ENCODE results near the gene CRACR2B. TPM values are rescaled to one million over a fixed set of nuclear protein-coding genes. Genes with fewer than 3 reads are reported as not detected.

The CRACR2B gene
- total RNA-seq, 3 donors from 2014 or later = 14.7 to 152 (median 86.2) TPM

- Histone ChIP-seq H3K4me1 (peaks cover 12 to 32% of the 10 kb centered on the region in 2 donors), H3K36me3 (peaks cover 9% of the 10 kb centered on the region), H3K4me3 (peak overlapping the region; percentile 82 to 100 (median 94)), H3K27ac (peak overlapping the region; percentile 98 to 100), H3K27me3 (no peaks in the 10 kb centered on the region), H3K9me3 (no peaks in the 10 kb centered on the region)
- DNase-seq (ENCODE audit: low spot score in 2 of 2) = peak; percentile 87 to 91
- TF ChIP-seq POLR2AphosphoS5 (IDR thresholded peaks at IDR 0.05) (no peak), POLR2A (IDR thresholded peaks at IDR 0.05) (no peak)
- TF ChIP-seq, protein P1, sequence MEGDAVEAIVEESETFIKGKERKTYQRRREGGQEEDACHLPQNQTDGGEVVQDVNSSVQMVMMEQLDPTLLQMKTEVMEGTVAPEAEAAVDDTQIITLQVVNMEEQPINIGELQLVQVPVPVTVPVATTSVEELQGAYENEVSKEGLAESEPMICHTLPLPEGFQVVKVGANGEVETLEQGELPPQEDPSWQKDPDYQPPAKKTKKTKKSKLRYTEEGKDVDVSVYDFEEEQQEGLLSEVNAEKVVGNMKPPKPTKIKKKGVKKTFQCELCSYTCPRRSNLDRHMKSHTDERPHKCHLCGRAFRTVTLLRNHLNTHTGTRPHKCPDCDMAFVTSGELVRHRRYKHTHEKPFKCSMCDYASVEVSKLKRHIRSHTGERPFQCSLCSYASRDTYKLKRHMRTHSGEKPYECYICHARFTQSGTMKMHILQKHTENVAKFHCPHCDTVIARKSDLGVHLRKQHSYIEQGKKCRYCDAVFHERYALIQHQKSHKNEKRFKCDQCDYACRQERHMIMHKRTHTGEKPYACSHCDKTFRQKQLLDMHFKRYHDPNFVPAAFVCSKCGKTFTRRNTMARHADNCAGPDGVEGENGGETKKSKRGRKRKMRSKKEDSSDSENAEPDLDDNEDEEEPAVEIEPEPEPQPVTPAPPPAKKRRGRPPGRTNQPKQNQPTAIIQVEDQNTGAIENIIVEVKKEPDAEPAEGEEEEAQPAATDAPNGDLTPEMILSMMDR (IDR thresholded peaks at IDR 0.05) = no peak
- intact Hi-C loops (cut with DNase I; ENCODE audit: low total_unique reads) = no loop called here
These were observed 7.6 kb upstream of the CRACR2B start for GRCh38 chr11:819943-820649.

DNA sequence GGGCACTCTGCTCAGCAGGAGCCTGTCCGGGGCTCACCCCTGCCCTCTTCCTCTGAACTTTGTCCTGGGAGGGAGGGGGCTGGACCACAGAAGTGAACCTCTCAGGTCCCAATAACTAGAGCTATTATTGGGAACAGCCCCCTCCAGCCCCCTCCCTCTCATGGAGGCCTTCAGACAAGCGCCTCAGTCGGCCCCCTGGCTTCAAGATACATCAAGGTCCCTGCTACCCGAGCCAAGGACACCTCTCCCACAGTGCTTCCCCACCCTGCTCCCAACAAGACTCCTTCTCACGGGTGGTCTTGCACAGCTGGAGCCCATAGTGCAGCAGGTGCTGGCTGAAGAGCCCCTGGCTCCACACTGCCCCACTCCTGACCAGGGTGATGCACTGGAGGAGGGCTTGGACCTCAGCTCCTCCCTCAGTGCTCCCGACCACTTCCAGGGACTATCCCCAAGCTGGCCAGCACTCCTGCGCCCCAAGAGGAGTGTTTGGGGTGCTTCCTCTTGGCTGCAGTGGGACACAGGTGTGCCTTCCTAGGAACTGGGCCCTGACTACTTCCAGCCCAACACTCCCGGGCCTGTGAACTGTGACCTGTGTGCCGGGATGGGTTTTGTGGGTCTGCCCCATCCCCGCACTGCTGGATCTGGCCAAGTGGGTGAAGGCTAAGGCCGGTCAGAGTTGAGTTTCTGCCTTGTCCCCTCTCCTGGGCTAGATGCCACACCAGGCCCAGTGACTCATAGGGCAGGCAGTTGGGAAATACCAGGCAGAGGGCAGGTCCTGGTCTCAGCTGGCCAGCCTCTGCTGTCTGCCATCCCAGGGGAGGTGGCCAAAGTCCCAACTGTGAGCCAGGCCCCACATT, 6.8 kb upstream of the CRACR2B start:
- Histone ChIP-seq H3K36me3 (peaks cover 9% of the 10 kb centered on the region), H3K4me1 (peaks cover 12 to 38% of the 10 kb centered on the region in 2 donors), H3K4me3 (peak overlapping the region; percentile 82 to 100 (median 94)), H3K27ac (peak overlapping the region; percentile 98 to 100), H3K27me3 (no peaks in the 10 kb centered on the region), H3K9me3 (no peaks in the 10 kb centered on the region)
- TF ChIP-seq POLR2AphosphoS5 (IDR thresholded peaks at IDR 0.05) (peak in 2 of 3 donors; percentile 30 to 87), POLR2A (IDR thresholded peaks at IDR 0.05) (no peak)
- TF ChIP-seq, protein P1 (IDR thresholded peaks at IDR 0.05) = peak in 1 of 3 donors; percentile 11
- peak; percentile 85 to 87 for DNase-seq (ENCODE audit: low spot score in 2 of 2)
- intact Hi-C loops (cut with DNase I; ENCODE audit: low total_unique reads) = no loop called here

- H3K9me3 ChIP-seq = no peaks in the 10 kb centered on the region
- H3K27ac ChIP-seq = peak overlapping the region; percentile 98 to 100
- H3K36me3 ChIP-seq = peaks cover 9% of the 10 kb centered on the region
- peaks cover 12 to 38% of the 10 kb centered on the region in 2 donors for H3K4me1 ChIP-seq
- DNase-seq (ENCODE audit: low spot score in 2 of 2) = no peak
- no peaks in the 10 kb centered on the region for H3K27me3 ChIP-seq
- no peak for TF ChIP-seq POLR2A (IDR thresholded peaks at IDR 0.05)
- TF ChIP-seq, protein P1 (IDR thresholded peaks at IDR 0.05) = no peak
- TF ChIP-seq POLR2AphosphoS5 (IDR thresholded peaks at IDR 0.05) = no peak
- intact Hi-C loops (cut with DNase I; ENCODE audit: low total_unique reads) = no loop called here
- H3K4me3 ChIP-seq = peak overlapping the region; percentile 82 to 100 (median 94)
These were observed 6.0 kb upstream of the CRACR2B start for GRCh38 chr11:821512-822371.

DNA sequence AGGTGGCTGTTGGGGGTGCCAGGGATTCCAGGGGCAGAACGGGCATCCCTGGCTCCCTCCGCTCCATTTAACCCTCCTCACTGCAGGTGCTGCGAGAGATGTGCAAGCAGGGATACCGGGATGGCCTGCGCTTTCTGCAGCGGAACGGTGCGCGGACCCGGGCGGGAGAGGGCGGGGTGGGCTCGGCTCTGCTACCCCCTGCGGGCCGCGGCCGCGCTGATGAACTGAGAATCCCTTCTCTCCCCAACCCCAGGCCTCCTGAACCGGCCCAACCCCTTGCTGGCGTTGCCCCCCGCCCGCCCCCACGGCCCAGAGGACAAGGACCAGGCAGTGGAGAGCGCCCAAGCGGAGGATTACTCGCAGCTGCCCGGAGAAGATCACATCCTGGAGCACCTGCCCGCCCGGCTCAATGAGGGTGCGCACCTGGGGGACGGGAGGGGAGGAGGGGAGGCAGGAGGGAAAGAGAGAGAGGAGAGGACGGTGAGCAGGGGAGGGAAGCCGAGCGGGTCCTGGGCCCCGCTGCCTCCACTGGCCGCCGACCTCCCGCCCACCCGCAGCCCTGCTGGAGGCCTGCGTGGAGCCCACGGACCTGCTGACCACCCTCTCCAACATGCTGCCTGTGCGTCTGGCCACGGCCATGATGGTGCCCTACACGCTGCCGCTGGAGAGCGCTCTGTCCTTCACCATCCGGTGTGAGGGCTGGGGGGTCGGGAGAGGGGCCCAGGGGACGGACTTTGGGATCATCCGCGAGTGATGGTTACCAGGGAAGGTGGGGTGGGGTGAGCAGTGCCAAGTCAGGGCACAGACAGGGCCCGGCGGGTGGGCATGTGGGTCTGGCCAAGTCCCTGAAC, 4.1 kb upstream of the CRACR2B start:
- intact Hi-C loops (cut with DNase I; ENCODE audit: low total_unique reads) = no loop called here
- H3K9me3 ChIP-seq = no peaks in the 10 kb centered on the region

More for the DNA sequence above, 4.1 kb upstream of the CRACR2B start:
- Histone ChIP-seq H3K4me1 (peaks cover 23 to 50% of the 10 kb centered on the region in 2 donors), H3K4me3 (no peak overlapping the region), H3K27ac (peak overlapping the region; percentile 33 to 50), H3K36me3 (peaks cover 9% of the 10 kb centered on the region), H3K27me3 (no peaks in the 10 kb centered on the region)
- TF ChIP-seq POLR2A (IDR thresholded peaks at IDR 0.05) (no peak), POLR2AphosphoS5 (IDR thresholded peaks at IDR 0.05) (no peak)
- TF ChIP-seq, protein P1 (IDR thresholded peaks at IDR 0.05) = no peak
- DNase-seq (ENCODE audit: low spot score in 2 of 2) = no peak
